Measurements from ENCODE around the gene HMGN4. TPM values are rescaled to one million over a fixed set of nuclear protein-coding genes. Genes with fewer than 3 reads are reported as not detected.

The HMGN4 gene
- total RNA-seq, 1 experiment from 2014 or later, result 73.8 TPM

GRCh38 chr6:26500102-26500501, 38.1 kb upstream of the HMGN4 start, which contains the start of gene BTN1A1:
TSS of gene BTN1A1 (plus strand) at chr6:26500303. CDS start at chr6:26501287, 984 bp downstream.
- Histone ChIP-seq H3K4me3 (replicated peaks in 1 of 2; ENCODE audit: low read depth in 1 of 2, low read length in 2 of 2) (no peak within 1 kb of the TSS), H3K27ac (ENCODE audit: low read depth, low read length) (no peak within 1 kb of the TSS), H3K36me3 (ENCODE audit: control insufficient read depth in 1 of 2, insufficient read depth in 2 of 2, low read length in 2 of 2) (no peaks in the 10 kb centered on the region), H3K4me2 (ENCODE audit: low read length) (no peak within 1 kb of the TSS), H3K9me3 (ENCODE audit: control insufficient read depth in 1 of 2, insufficient read depth in 1 of 2, low read depth in 1 of 2, low read length in 2 of 2) (no peaks in the 10 kb centered on the region), H2AFZ (ENCODE audit: low read depth, low read length, poor library complexity, severe bottlenecking) (no peak within 1 kb of the TSS), H3K4me1 (ENCODE audit: control insufficient read depth in 1 of 2, insufficient read depth in 2 of 2, low read length in 2 of 2) (peaks cover 0 to 3% of the 10 kb centered on the region in 2 experiments; a peak in 1 of 4 replicates), H3K79me2 (ENCODE audit: insufficient read depth, low read length) (no peaks in the 10 kb centered on the region), H3K9me2 (ENCODE audit: insufficient read depth) (no peaks in the 10 kb centered on the region), H4K20me1 (ENCODE audit: insufficient read depth) (no peaks in the 10 kb centered on the region), H3K27me3 (ENCODE audit: insufficient read depth, low read length) (no peaks in the 10 kb centered on the region), H3K9ac (ENCODE audit: low read length) (no peak within 1 kb of the TSS)
- no peak for TF ChIP-seq RAD21 (IDR thresholded peaks at IDR 0.05; ENCODE audit: low read depth)
- TF ChIP-seq EZH2 (IDR thresholded peaks at IDR 0.05), result no peak
- no peak for TF ChIP-seq EZH2phosphoT487 (IDR thresholded peaks at IDR 0.05; ENCODE audit: borderline replicate concordance)
- no peak for TF ChIP-seq ELF1 (IDR thresholded peaks at IDR 0.05; ENCODE audit: borderline replicate concordance, low read depth)
- no peak for TF ChIP-seq POLR2A (IDR thresholded peaks at IDR 0.05; ENCODE audit: borderline replicate concordance, extremely low read depth, insufficient read depth, insufficient read length)
- TF ChIP-seq ATF3 (IDR thresholded peaks at IDR 0.05), result no peak
- TF ChIP-seq MAX (IDR thresholded peaks at IDR 0.05), result no peak
- TF ChIP-seq EGR1 (IDR thresholded peaks at IDR 0.05; ENCODE audit: low read depth), result no peak
- no peak for TF ChIP-seq YY1 (IDR thresholded peaks at IDR 0.05; ENCODE audit: extremely low read depth, insufficient replicate concordance, low read depth, low read length)
- TF ChIP-seq ZBTB33 (IDR thresholded peaks at IDR 0.05; ENCODE audit: extremely low read depth, insufficient replicate concordance, low read length), result no peak
- no peak for TF ChIP-seq CTCF (IDR thresholded peaks at IDR 0.05 in 2 of 3, conservative IDR thresholded peaks at IDR 0.05 in 1 of 3; ENCODE audit: borderline replicate concordance in 1 of 3, insufficient read depth in 1 of 3, low read depth in 2 of 3, low read length in 2 of 3)
- TF ChIP-seq CBX3 (IDR thresholded peaks at IDR 0.05; ENCODE audit: low read depth), result no peak
- TF ChIP-seq SP1 (IDR thresholded peaks at IDR 0.05; ENCODE audit: low read depth), result no peak
- TF ChIP-seq SRF (IDR thresholded peaks at IDR 0.05; ENCODE audit: low read depth), result no peak
- TF ChIP-seq REST (IDR thresholded peaks at IDR 0.05; ENCODE audit: low read depth), result no peak
- TF ChIP-seq CEBPB (IDR thresholded peaks at IDR 0.05; ENCODE audit: low read depth), result no peak
- no peak for TF ChIP-seq ZFX (IDR thresholded peaks at IDR 0.05)
- no peak for TF ChIP-seq ZNF274 (IDR thresholded peaks at IDR 0.05; ENCODE audit: low read depth, low read length)
- TF ChIP-seq JUND (IDR thresholded peaks at IDR 0.05), result no peak
- BruUV-seq (replicated peaks), result no TSS peak
- ATAC-seq (no peak), DNase-seq (ENCODE audit: low read depth, low spot score) (no peak)
- ChIA-PET CTCF (no interaction called here), RAD21 (ENCODE audit: low non-redundant PET in 1 of 2, low total read pairs in 2 of 2, uncharacterized antibody in 2 of 2, unreplicated experiment in 2 of 2) (interaction anchor here in 1 of 2 experiments (0.6 kb wide), 1 partner anchor 68 kb away, joined by 3 read pairs; no protein-coding TSS in a partner anchor), POLR2A (no interaction called here)
- intact Hi-C loops (cut with micrococcal nuclease), result no loop called here

Measured in HCT116 (cell line).